Upper lobe of right lung (tissue), 1 donor: ENCODE data around the gene RPS8. TPM values are rescaled to one million over a fixed set of nuclear protein-coding genes. Genes with fewer than 3 reads are reported as not detected.

Experiments
- ATAC-seq: fragments of 200-7000 bp; cut with Tn5 transposase; one replicate; pipeline ENCODE4 v1.9.1; 2020; ENCODE audit warnings: mild to moderate bottlenecking, moderate library complexity
- DNase-seq: peaks from one replicate; pipeline ENCODE4 v3.0.0-alpha.2; 2020
- H3K27ac ChIP-seq: fragments of 200-600 bp; one replicate; pipeline ENCODE4 v1.8.0; 2022
- H3K27me3 ChIP-seq: fragments of 200-600 bp; one replicate; pipeline ENCODE4 v1.8.0; 2022; ENCODE audit warnings: mild to moderate bottlenecking
- H3K36me3 ChIP-seq: fragments of 200-600 bp; one replicate; pipeline ENCODE4 v1.8.0; 2022
- H3K4me1 ChIP-seq: fragments of 200-600 bp; one replicate; pipeline ENCODE4 v1.8.0; 2022
- H3K4me3 ChIP-seq: fragments of 200-600 bp; one replicate; pipeline ENCODE4 v1.8.0; 2022; ENCODE audit warnings: mild to moderate bottlenecking
- H3K9me3 ChIP-seq: fragments of 200-600 bp; one replicate; pipeline ENCODE4 v1.8.0; 2022
- intact Hi-C: fragments of 100-400 bp; cut with DNase I; formaldehyde crosslinking; loops from one replicate; pipeline ENCODE4 v1.11.0; 2022
- total RNA-seq: library from RNA; stranded (reverse); fragmentation: NEBNext Ultra II Directional; extraction: Animal tissue kit (Norgen Biotek cat#: 25700); gene quantifications from one replicate; pipeline ENCODE4 v1.2.1, GENCODE V29; 2021
- TF ChIP-seq, protein P1 (sequence below): fragments of 200-600 bp; IDR thresholded peaks from one replicate; pipeline ENCODE4 v1.8.0; 2022; ENCODE audit warnings: antibody characterized with exemption
- donor health status: DM: no; HTN: yes; CAD: no; lungs with severe emphysema.

RPS8 gene
- total RNA-seq, 1 donor from 2014 or later, result 1,338 TPM

GRCh38 chr1:44785029-44785380 is 9.7 kb downstream of the RPS8 start:
- Histone ChIP-seq H3K4me1 (peaks cover 27% of the 10 kb centered on the region), H3K36me3 (peaks cover 14% of the 10 kb centered on the region), H3K9me3 (no peaks in the 10 kb centered on the region), H3K27me3 (no peaks in the 10 kb centered on the region), H3K4me3 (no peak overlapping the region), H3K27ac (no peak overlapping the region)
- ATAC-seq, result no peak
- DNase-seq, result no peak
- TF ChIP-seq, protein P1, sequence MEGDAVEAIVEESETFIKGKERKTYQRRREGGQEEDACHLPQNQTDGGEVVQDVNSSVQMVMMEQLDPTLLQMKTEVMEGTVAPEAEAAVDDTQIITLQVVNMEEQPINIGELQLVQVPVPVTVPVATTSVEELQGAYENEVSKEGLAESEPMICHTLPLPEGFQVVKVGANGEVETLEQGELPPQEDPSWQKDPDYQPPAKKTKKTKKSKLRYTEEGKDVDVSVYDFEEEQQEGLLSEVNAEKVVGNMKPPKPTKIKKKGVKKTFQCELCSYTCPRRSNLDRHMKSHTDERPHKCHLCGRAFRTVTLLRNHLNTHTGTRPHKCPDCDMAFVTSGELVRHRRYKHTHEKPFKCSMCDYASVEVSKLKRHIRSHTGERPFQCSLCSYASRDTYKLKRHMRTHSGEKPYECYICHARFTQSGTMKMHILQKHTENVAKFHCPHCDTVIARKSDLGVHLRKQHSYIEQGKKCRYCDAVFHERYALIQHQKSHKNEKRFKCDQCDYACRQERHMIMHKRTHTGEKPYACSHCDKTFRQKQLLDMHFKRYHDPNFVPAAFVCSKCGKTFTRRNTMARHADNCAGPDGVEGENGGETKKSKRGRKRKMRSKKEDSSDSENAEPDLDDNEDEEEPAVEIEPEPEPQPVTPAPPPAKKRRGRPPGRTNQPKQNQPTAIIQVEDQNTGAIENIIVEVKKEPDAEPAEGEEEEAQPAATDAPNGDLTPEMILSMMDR, result no peak
- intact Hi-C loops, result no loop called here

GRCh38 chr1:44785501-44786137 is 10.3 kb downstream of the RPS8 start:
- Histone ChIP-seq H3K9me3 (no peaks in the 10 kb centered on the region), H3K36me3 (peaks cover 11% of the 10 kb centered on the region), H3K4me1 (peaks cover 27% of the 10 kb centered on the region), H3K27me3 (no peaks in the 10 kb centered on the region), H3K4me3 (peak overlapping the region; percentile 59), H3K27ac (peak overlapping the region; percentile 67)
- ATAC-seq (no peak), DNase-seq (no peak)
- TF ChIP-seq, protein P1, result no peak
- intact Hi-C loops, result no loop called here

- Histone ChIP-seq H3K9me3 (no peaks in the 10 kb centered on the region), H3K4me3 (peak overlapping the region; percentile 59), H3K27ac (peak overlapping the region; percentile 67), H3K36me3 (peaks cover 4% of the 10 kb centered on the region), H3K27me3 (no peaks in the 10 kb centered on the region), H3K4me1 (peaks cover 27% of the 10 kb centered on the region)
- DNase-seq (peak; percentile 89), ATAC-seq (peak; percentile 94)
- TF ChIP-seq, protein P1, result peak; percentile 99
- intact Hi-C loops, result no loop called here
Observed at GRCh38 chr1:44786138-44786840, 10.9 kb downstream of the RPS8 start.

DNA sequence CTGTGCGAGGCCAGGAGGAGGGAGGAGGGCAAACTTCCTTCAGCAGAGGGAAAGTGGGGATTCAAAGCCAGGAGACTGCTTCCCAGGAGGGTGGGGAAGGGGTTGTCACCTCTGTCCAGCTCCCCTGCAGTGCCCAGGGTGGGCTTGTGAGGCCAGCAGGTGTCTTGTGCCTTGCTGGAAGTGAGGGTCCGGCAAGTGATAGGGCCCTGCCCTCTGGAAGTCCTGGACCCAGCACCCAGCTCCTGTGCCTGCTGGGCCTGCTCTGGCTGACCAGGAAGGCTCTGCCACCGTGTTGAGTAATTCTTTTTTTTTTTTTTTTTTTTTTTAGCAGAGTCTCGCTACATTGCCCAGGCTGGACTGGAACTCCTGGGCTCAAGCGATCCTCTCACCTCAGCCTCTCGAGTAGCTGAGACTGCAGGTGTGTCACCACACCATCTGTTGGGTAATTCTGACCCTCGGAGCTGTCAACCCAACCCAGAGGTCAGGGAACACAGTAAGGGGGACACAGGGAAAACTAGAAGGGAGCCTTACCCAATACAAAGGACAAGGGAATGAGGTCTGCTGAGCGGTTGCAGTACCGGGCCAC is 11.6 kb downstream of the RPS8 start:
- intact Hi-C loops, result no loop called here
- H3K4me3 ChIP-seq, result peak overlapping the region; percentile 59

DNA sequence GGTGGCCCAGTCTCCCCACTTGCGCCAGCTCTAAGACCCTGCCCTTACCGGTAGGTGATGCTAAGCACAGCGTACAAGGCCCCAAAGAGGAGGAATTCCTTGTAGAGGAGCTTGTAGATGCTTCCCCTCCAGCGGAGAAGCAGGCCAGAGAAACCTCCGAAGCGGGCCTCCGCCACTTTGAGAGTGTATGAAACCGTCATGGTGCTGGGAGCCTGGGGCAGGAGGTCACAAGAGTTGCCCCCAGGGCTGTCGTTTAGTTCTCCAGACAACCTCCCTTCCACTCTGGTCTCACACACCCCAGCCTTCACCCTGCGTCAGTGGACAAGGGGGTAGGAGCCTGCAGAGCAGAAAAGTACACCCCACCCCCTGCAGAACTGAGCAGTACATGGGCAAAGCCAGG is 12.2 kb downstream of the RPS8 start:
- Histone ChIP-seq H3K4me3 (no peak overlapping the region), H3K27ac (no peak overlapping the region), H3K4me1 (peaks cover 27% of the 10 kb centered on the region), H3K36me3 (no peaks in the 10 kb centered on the region), H3K27me3 (no peaks in the 10 kb centered on the region), H3K9me3 (no peaks in the 10 kb centered on the region)
- TF ChIP-seq, protein P1, result no peak
- no peak for ATAC-seq
- intact Hi-C loops, result no loop called here
- DNase-seq, result no peak

More for the DNA sequence above, 11.6 kb downstream of the RPS8 start:
- Histone ChIP-seq H3K9me3 (no peaks in the 10 kb centered on the region), H3K36me3 (no peaks in the 10 kb centered on the region), H3K27ac (peak overlapping the region; percentile 67), H3K4me1 (peaks cover 27% of the 10 kb centered on the region), H3K27me3 (no peaks in the 10 kb centered on the region)
- no peak for DNase-seq
- TF ChIP-seq, protein P1, result no peak
- ATAC-seq, result no peak
